ENCODE measurements around the gene NLRP3.
"Not testable (repeated sequence)": the region's sequence is repeated elsewhere in the genome, so short reads cannot be mapped to it uniquely, and the experiment has no call there.

The NLRP3 gene

DNA sequence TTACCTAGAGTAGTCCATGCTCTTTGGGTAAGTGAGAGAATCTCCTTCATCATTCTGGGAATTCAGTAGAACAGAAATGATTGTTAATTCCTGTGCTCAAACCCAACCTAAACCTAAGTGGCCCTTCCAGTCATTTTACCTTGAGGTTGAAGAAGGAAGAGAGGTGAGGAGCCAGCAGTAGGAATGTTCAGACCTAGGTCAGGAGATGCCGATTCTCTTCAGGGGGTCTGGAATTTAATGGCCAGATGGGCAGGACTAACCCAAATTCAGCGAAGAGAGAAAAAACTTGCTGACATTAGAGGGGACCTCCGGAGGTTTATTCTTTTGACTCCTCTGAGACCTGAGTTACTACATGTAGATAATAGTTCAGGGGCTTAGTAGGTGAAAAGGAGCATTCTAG lies 58.4 kb downstream of the NLRP3 start:
- DNase-seq, result no peak

DNA sequence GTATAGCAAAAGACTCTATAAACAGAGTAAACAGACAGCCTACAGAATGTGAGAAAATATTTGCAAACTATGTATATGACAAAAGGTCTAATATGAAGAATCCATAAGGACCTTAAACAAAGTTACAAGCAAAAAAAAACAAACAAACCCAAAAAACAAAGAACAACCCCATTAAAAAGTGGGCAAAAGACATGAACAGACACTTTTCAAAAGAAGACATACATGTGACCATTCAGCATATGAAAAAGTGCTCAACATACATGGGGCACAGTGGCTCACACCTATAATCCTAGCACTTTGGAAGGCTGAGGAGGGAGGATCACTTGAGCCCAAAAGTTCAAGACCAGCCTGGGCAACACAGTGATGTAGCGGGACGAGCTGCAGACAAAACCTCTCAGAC lies 59.8 kb downstream of the NLRP3 start:
- DNase-seq, result no peak

DNA sequence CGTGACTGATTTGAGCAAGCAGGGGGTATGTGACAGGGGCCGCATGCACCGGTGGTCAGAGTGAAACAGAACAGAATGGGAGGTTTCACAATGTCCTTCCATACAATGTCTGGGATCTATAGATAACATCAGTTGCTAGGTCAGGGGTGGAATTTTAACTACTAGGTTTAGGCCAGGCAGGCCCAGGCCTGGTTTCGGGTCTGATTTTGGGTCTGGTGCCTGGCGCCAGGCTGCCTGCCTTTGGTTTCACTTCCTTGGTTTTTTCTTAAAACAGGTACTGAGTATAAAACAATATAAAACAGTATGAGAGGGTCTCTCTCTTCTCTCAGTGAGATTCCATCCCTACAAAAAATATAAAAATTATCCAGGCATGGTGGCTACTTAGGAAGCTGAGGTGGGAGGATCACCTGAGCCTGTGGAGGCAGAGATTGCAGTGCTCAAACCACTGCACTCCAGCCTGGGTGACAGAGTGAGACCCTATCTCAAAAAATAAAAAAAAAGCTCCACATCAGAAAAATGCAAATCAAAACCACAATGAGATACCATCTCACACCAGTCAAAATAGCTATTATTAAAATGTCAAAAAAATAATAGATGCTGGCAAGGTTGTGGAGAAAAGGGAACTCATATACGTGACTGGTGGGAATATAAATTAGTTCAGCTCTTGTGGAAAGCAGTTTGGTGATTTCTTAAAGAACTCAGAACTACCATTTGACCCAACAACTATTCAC lies 60.5 kb downstream of the NLRP3 start:
- DNase-seq, result not testable (repeated sequence)

DNA sequence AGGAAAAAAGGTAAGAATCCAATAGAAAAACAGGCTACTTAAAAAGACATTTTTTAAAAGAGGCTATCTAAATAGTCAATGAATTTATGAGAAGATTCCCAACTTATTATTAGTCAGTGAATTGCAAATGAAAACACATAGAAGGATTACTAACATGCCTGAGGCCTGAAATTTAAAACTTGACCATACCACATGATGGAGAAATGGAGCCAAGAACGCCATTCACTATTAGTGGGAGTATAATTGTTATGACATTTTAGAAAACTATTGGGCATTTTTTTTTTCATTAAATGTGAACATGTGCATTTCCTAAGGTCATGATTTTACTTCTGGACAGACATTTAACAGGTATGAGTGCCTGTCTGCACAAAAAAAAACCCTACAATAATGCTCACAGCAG lies 66.8 kb downstream of the NLRP3 start:
- DNase-seq, result no peak

DNA sequence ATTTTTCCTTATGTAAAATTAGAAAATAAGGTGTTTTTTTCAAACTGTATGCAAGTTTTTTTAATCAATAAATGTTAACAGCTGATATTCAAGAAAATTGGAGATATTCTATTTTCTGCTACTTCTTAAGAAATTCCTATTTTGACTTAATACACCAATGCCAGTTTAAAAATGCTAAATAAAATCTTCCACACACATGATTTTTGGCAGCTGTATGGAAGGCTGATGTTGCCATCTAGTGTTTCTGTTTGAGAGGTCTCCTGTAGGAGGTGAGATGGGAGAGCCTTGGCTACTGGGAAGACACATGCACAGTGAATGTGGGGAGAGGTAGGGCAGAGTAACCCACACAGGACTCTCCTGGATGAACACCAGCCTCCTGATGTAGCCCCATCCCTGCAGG lies 71.1 kb downstream of the NLRP3 start:
- DNase-seq, result peak; percentile 71

DNA sequence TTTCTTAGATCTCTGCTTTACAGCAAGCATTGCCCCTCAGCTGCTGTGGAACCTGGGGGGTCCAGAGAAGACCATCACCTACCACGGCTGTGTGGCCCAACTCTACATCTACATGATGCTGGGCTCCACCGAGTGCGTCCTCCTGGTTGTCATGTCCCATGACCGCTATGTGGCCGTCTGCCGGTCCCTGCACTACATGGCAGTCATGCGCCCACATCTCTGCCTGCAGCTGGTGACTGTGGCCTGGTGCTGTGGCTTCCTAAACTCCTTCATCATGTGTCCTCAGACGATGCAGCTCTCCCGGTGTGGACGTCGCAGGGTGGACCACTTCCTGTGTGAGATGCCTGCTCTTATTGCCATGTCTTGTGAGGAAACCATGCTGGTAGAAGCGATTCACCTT lies 75.4 kb downstream of the NLRP3 start:
- no peak for DNase-seq

DNA sequence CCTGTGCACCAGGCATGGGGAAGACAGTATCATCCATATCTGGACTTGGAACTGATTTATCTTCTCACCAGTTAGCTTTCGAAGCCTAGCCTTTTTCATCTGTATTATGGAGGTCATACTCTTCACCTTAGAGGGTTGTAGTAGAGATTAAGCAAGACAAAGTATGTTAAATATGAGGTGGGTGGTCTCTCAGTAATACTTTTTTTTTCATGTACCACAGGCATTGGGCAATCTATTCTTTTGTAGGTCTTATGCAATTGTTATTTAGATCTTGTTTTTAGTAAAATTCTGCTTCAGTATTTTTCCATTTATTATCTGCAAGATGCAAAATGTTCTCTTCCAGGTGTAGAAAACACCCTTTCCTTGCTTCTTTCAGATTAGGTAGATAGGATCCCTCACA lies 77.1 kb downstream of the NLRP3 start:
- no peak for DNase-seq

DNA sequence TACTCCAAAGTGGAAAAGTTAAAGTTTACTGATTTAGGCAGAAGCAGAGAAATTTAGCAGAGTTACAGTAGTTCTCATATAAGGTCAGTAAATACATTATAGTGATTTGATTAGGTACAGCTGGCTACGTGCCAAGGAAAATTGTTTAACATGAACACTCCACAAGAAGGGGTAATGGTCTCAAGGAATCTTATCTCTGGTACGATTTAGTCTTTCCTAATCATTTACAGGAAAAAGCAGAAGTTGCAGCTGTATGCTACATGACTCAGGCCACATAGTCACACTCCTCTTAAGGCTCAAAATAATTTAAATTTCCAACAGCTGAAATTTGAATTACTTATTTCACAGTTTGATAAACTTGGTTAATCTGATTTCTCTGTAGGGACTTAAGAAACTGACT lies 78.8 kb downstream of the NLRP3 start:
- no peak for DNase-seq

DNA sequence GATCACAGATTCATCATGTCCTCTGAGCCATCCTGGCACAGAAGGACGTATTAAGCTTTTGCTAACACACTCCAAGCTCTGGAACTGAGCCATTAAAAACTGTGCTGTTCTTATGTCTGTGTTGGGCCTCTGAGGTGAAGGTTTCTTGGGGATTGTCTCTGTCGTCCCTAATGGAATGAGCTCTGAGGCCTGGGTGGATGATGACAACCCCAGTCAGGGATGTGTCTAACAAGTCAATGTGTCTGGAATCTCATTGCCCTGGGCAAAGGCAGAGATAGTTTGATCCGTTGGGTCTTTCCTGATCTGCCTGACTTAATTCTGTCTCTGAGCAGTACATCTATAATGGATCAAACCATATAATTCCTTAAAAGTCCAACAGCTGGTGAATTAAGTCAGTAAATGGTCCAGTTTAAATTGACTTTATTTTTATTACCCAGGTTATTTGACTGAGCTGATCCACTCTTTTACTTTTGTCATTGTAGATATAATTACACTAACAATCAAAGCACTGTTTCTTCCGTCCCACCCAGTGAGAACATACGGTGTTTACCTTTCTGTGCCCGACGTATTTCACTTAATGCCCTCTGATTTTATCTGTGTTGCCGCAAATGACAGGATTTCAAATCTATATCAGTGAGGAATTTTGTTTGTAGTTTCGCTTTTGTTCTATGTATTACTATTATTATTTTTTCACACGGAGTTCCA lies 80.8 kb downstream of the NLRP3 start:
- no peak for DNase-seq
